PC-9 (cell line): ENCODE results near the gene LONRF2.

Source experiments
- EZH2 ChIP-seq: fragments of 200-600 bp; sonication (generic); IDR thresholded peaks from 2 replicates; pipeline ENCODE4 v1.8.0; 2017; ENCODE audit warnings: antibody characterized with exemption, low read depth
- TF ChIP-seq, protein P1 (sequence below): fragments of 200-600 bp; sonication (generic); conservative IDR thresholded peaks from 2 replicates; pipeline ENCODE4 v1.6.1; 2017; ENCODE audit warnings: mixed run types, antibody characterized with exemption, mild to moderate bottlenecking, moderate library complexity

DNA sequence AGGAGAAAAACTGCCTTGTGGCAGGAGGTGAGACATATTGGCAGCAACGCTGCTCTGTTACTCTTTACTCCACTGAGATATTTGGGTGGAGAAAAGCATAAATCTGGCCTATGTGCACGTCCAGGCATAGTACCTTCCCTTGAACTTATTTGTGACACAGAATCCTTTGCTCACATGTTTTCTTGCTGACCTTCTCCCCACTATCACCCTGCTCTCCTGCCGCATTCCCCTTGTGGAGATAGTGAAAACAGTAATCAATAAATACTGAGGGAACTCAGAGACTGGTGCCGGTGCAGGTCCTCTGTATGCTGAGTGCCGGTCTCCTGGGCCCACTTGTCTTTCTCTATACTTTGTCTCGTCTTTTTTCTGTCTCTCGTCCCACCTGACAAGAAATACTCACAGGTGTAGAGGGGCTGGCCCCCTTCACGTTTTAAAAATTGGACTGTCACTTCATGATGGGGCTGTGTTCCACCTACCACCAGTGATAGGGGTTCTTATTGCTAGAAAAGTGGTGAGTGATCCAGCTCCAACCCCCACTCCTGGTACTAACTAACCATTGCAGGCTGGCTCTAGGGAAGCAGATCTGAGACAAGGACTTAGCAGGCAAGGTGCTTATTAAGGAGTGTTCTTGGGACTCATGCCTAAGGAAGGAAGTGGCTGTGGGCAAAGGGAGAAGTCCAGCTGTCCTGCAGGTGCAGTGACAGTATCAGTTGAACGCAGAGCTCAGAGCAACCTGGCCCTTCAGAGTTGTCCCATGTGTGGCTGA, 51.7 kb downstream of the LONRF2 start:
- no peak for TF ChIP-seq EZH2
- TF ChIP-seq, protein P1, sequence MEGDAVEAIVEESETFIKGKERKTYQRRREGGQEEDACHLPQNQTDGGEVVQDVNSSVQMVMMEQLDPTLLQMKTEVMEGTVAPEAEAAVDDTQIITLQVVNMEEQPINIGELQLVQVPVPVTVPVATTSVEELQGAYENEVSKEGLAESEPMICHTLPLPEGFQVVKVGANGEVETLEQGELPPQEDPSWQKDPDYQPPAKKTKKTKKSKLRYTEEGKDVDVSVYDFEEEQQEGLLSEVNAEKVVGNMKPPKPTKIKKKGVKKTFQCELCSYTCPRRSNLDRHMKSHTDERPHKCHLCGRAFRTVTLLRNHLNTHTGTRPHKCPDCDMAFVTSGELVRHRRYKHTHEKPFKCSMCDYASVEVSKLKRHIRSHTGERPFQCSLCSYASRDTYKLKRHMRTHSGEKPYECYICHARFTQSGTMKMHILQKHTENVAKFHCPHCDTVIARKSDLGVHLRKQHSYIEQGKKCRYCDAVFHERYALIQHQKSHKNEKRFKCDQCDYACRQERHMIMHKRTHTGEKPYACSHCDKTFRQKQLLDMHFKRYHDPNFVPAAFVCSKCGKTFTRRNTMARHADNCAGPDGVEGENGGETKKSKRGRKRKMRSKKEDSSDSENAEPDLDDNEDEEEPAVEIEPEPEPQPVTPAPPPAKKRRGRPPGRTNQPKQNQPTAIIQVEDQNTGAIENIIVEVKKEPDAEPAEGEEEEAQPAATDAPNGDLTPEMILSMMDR, result no peak
